SK-N-MC (cell line): ENCODE measurements around the gene MTHFSD.

Experiments used
- DNase-seq: peaks from one replicate; pipeline ENCODE4 v3.0.0-alpha.2; 2011; ENCODE audit warnings: low read depth, low spot score
- H3K27ac ChIP-seq: fragments of 200-600 bp; sonication (generic); 2 replicates; pipeline ENCODE4 v1.5.1; 2016; ENCODE audit warnings: mixed run types
- H3K36me3 ChIP-seq: fragments of 200-600 bp; sonication (generic); 2 replicates; pipeline ENCODE4 v1.6.1; 2017; ENCODE audit warnings: antibody characterized with exemption, low read length, mixed read lengths; ENCODE audit not compliant: insufficient read depth
- H3K4me3 ChIP-seq: fragments of 200-600 bp; sonication (generic); 2 replicates; pipeline ENCODE4 v1.5.1; 2016
- H3K9ac ChIP-seq: fragments of 200-600 bp; sonication (generic); 2 replicates; pipeline ENCODE4 v1.8.0; 2017; ENCODE audit warnings: mixed run types, mixed read lengths; ENCODE audit not compliant: insufficient read length
- H3K9me3 ChIP-seq: fragments of 200-600 bp; sonication (generic); 2 replicates; pipeline ENCODE4 v1.6.1; 2017; ENCODE audit warnings: low read depth, mild to moderate bottlenecking, antibody characterized with exemption, low read length, moderate library complexity, mixed read lengths
- EZH2 ChIP-seq: fragments of 200-600 bp; sonication (generic); IDR thresholded peaks from one replicate; pipeline ENCODE4 v1.6.1; 2017; ENCODE audit warnings: antibody characterized with exemption
- FOXP2 ChIP-seq: optimal IDR thresholded peaks from 2 replicates; pipeline ENCODE3; 2011; ENCODE audit warnings: mild to moderate bottlenecking, moderate library complexity; ENCODE audit not compliant: insufficient read depth; ENCODE audit errors: extremely low read length, control extremely low read depth
- POLR2AphosphoS5 ChIP-seq: IDR thresholded peaks from 2 replicates; pipeline ENCODE4 v1.6.1; 2012; ENCODE audit warnings: mild to moderate bottlenecking, low read depth, low read length, borderline replicate concordance

The MTHFSD gene

GRCh38 chr16:86549076-86549892, 5.8 kb downstream of the MTHFSD start:
- Histone ChIP-seq H3K9ac (no peak overlapping the region), H3K9me3 (no peaks in the 10 kb centered on the region), H3K36me3 (no peaks in the 10 kb centered on the region), H3K27ac (no peak overlapping the region), H3K4me3 (no peak overlapping the region)
- DNase-seq, result no peak
- no peak for TF ChIP-seq EZH2
- TF ChIP-seq FOXP2, result no peak
- no peak for TF ChIP-seq POLR2AphosphoS5

GRCh38 chr16:86547286-86547685, 7.7 kb downstream of the MTHFSD start:
- Histone ChIP-seq H3K9me3 (no peaks in the 10 kb centered on the region), H3K36me3 (no peaks in the 10 kb centered on the region), H3K27ac (no peak overlapping the region), H3K4me3 (no peak overlapping the region), H3K9ac (no peak overlapping the region)
- no peak for DNase-seq
- TF ChIP-seq EZH2 (no peak), FOXP2 (no peak)

GRCh38 chr16:86546638-86547013, 8.4 kb downstream of the MTHFSD start:
- Histone ChIP-seq H3K27ac (no peak overlapping the region), H3K4me3 (no peak overlapping the region), H3K9ac (no peak overlapping the region), H3K36me3 (no peaks in the 10 kb centered on the region; the same call in 1 of the 2 replicates), H3K9me3 (no peaks in the 10 kb centered on the region)
- no peak for TF ChIP-seq FOXP2
- TF ChIP-seq EZH2, result no peak
- TF ChIP-seq POLR2AphosphoS5, result no peak
- no peak for DNase-seq

GRCh38 chr16:86545954-86546637, 8.9 kb downstream of the MTHFSD start:
- H3K4me3 ChIP-seq, result no peak overlapping the region
- no peak for DNase-seq
- no peak overlapping the region for H3K9ac ChIP-seq
- TF ChIP-seq POLR2AphosphoS5 (no peak), FOXP2 (no peak), EZH2 (no peak)
- H3K36me3 ChIP-seq, result no peaks in the 10 kb centered on the region; the same call in 1 of the 2 replicates
- no peak overlapping the region for H3K27ac ChIP-seq
- no peaks in the 10 kb centered on the region for H3K9me3 ChIP-seq

- no peak for DNase-seq
- no peak overlapping the region for H3K27ac ChIP-seq
- H3K9ac ChIP-seq, result no peak overlapping the region
- no peaks in the 10 kb centered on the region; the same call in 1 of the 2 replicates for H3K36me3 ChIP-seq
- no peaks in the 10 kb centered on the region for H3K9me3 ChIP-seq
- TF ChIP-seq FOXP2 (no peak), POLR2AphosphoS5 (no peak), EZH2 (no peak)
- no peak overlapping the region for H3K4me3 ChIP-seq
Measured at GRCh38 chr16:86545481-86545880, 9.6 kb downstream of the MTHFSD start.

- H3K4me3 ChIP-seq, result no peak overlapping the region
- no peak overlapping the region for H3K27ac ChIP-seq
- TF ChIP-seq FOXP2 (no peak), POLR2AphosphoS5 (no peak), EZH2 (no peak)
- no peaks in the 10 kb centered on the region for H3K9me3 ChIP-seq
- no peak overlapping the region for H3K9ac ChIP-seq
- H3K36me3 ChIP-seq, result no peaks in the 10 kb centered on the region; the same call in 1 of the 2 replicates
- no peak for DNase-seq
Measured at GRCh38 chr16:86542756-86543750, 12.0 kb downstream of the MTHFSD start.

GRCh38 chr16:86541560-86541959, 13.5 kb downstream of the MTHFSD start:
- no peak for DNase-seq
- no peaks in the 10 kb centered on the region for H3K9me3 ChIP-seq
- H3K27ac ChIP-seq, result no peak overlapping the region
- H3K4me3 ChIP-seq, result no peak overlapping the region
- no peak for TF ChIP-seq FOXP2
- TF ChIP-seq POLR2AphosphoS5, result no peak
- no peak for TF ChIP-seq EZH2
- H3K36me3 ChIP-seq, result no peaks in the 10 kb centered on the region; the same call in 1 of the 2 replicates
- no peak overlapping the region for H3K9ac ChIP-seq
